Glomerular endothelial cell (primary cell): ENCODE measurements around the gene ELAC2. TPM values are rescaled to one million over a fixed set of nuclear protein-coding genes. Genes with fewer than 3 reads are reported as not detected.
"Not testable (repeated sequence)": the region's sequence is repeated elsewhere in the genome, so short reads cannot be mapped to it uniquely, and the experiment has no call there.

Source experiments
- DNase-seq: peaks from one replicate; pipeline ENCODE4 v3.0.0-alpha.2; 2011; ENCODE audit warnings: low read depth, low spot score; ENCODE audit errors: extremely low read depth
- total RNA-seq: library from RNA; depleted of rRNA; stranded (reverse); fragments of >200 nt; gene quantifications from 2 replicates; pipeline ENCODE4 v1.2.3, GENCODE V29; 2015

ELAC2 gene
- total RNA-seq, 1 donor from 2014 or later = 88.1 TPM

- no peak for DNase-seq
Observed at GRCh38 chr17:12993631-12994030, 24.2 kb downstream of the ELAC2 start.

DNA sequence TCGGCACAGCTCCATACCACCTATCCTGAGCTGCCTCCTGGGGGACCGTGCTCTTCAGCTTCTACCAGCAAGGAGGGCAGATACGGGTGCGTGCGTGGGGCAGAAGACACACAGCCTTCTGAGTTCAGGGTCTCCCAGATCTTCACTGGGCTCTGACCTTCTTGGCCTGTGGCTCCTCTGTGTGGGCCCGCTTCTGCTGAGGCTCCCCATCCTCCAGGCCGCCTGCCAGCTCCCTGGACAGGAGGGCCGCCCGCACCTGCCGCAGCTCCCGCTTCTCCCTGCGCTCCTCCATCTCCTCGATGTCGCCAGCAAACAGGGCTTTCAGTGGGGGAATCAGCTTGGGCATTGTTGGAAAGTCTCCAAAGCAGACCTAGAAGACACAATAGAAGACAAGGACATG is 25.2 kb downstream of the ELAC2 start:
- no peak for DNase-seq

GRCh38 chr17:12990926-12991325 is 26.9 kb downstream of the ELAC2 start:
- DNase-seq = no peak

DNA sequence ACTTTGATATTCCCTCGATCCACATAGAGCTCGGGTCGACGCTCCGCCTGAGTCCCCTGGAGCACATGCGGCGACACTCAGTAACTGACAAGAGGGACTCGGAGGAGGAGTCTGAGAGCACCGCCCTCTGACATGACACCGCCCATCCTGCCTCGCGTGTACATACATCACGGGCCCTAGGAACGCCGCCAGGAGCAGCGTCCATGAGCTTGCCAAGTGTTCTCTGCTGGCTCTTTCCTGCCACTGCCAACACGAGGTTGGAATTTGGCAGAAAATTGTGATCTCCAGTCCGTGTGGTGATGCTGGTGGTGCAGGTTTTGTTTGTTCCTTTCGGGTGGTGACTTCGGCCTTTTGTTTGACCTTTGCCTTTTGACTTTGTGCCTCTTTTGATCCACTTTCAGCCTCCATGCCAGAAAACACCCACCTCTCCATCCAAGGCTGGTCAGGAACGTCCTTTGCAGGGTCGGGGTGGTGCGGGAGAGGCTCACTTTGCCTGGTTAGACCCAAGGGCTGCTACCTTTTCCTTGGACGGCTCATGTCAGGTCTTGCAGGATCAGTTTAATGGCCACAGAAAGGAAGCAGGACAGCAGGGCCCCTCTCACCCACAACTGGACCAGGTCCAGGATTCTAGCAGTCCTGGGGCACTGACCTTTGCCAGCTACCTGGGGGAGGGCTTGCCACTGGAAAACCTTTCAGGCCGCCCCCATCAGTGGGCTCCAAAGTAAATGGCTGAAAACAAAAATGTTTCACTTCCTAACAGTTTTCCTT is 27.6 kb downstream of the ELAC2 start:
- no peak for DNase-seq

- no peak for DNase-seq
Observed at GRCh38 chr17:12987120-12987519, 30.7 kb downstream of the ELAC2 start.

GRCh38 chr17:12985431-12986293 is 32.2 kb downstream of the ELAC2 start:
- no peak for DNase-seq

DNA sequence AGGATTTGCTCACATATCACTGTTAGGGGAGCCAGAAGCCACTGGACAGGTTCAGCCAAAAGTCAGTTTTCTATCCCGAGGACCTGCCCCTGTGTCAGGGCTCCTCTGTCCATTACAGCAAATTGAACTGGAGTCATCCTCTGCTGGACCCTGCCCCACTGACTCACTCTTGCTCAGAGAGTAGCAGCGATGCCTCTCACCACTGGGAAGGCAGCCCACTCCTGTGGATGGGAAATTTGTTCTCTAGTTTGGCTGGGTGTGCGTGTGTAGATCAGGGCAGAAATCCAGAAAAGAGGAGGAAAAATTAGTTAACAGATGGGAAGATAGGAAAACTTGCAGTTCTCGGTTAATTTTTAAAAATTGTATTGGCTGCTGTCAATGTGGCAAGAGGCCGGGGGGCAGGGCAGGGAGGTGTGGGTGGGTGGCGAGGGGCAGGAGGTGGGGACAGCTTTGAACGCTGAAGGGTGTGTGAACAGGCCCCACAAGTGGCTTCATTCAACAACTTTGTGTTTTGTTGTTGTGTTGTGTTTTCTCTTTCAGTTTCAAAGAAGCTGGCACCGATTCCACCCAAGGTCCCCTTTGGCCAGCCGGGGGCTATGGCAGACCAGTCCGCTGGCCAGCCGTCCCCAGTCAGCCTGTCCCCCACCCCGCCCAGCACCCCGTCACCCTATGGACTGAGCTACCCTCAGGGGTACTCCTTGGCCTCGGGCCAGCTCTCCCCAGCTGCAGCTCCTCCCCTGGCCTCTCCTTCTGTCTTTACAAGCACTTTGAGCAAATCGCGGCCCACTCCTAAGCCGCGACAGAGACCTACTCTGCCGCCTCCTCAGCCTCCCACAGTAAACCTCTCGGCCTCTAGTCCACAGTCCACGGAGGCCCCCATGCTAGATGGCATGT is 33.6 kb downstream of the ELAC2 start:
- no peak for DNase-seq

GRCh38 chr17:12982224-12982623 is 35.6 kb downstream of the ELAC2 start:
- no peak for DNase-seq

DNA sequence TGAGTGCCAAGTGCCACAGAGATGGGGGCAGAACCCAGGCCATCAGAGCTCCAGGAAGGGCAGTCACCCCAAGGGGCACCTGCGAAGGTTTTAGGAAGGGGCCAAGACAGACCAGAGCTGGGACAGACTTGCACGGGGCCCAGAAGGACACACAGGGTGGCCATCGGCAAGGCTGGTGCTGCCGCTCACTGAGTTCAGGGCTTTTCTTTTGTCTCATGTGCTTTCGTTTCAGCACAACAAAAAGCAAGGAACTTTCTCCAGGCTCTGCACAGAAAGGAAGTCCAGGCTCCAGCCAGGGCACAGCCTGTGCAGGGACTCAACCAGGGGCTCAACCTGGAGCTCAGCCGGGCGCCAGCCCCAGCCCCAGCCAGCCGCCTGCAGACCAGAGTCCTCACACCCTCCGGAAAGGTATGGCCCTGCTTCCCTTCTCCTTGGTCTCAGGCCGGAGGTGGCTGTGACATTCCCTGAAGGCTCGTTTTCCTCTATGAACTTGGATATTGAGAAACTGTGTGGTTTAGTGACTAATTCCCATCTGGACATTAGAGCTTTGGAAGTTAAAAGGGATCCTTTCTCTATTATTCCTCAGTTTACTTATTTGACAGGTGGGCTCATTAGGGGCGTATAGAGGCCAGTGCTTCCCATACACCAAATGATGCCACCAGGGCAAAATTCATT is 37.9 kb downstream of the ELAC2 start:
- DNase-seq = no peak

DNA sequence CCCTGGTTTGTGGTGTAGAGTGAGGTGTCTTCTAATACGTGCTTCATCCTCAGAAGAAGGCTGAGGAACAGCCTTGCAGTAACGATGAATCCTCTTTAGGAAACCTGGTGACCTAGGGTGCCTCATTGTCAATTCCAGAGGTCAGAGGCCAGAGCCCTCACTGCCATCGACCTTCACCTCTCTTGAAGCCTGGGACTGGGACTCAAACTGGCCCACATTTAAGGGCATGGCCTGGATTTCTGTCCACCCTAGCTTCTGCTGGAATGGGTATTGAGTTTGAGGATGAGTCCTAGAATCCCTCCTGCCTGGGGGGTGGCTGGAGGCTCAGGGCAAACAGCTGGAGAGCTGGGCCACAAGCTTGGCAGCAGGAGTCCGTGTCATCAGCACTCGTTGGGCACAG is 38.6 kb downstream of the ELAC2 start:
- no peak for DNase-seq

DNA sequence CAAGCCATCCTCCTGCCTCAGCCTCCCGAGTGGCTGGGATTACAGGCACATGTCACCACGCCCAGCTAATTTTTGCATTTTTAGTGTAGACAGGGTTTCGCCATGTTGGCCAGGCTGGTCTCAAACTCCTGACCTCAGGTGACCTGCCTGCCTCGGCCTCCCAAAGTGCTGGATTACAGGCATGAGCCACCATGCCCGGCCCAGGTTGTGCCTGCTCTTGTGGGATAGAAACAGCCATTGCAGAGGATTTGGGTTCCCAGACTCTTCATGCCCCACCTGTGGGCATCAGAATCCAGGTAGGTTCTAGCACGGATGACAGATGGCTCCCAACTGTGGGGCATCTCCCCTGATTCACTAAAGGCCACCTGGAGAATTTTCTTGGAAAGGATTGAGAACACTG is 39.0 kb downstream of the ELAC2 start:
- DNase-seq = not testable (repeated sequence)

DNA sequence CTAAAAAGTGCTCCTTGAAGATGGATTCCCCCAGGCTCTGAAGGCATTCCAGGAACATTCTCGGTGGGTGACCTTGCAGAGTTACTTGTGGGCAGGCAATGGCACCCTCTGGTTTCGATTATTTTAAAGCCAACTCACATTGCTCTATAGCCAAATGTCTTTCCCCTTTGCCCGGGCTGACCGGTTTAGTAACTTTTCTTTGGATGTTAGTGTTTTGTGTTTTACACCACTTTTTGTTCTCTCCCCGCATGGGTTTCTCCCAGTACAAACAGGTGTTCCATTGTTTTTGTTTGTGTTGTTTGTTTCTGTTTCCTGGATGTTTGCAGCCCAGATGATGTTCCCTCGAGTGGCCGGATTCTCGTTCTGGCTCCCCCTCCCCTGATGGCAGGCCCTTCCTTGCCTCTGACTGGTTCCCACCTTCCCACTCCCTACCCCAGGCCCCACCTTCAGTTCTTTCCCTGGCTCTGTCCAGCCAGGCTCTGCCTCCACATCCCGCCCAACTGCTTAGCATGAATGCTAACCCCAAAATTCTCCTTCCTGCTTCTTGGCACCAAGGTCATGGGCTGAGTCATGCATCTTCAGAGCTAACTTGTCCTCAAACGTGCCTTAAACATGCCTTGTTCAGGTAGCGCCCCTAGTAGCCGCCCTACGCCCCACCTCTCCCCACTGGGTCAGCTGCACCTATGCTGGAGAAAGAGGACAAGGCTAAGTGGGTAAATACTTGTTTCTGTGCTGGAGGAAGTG is 40.6 kb downstream of the ELAC2 start:
- no peak for DNase-seq

DNA sequence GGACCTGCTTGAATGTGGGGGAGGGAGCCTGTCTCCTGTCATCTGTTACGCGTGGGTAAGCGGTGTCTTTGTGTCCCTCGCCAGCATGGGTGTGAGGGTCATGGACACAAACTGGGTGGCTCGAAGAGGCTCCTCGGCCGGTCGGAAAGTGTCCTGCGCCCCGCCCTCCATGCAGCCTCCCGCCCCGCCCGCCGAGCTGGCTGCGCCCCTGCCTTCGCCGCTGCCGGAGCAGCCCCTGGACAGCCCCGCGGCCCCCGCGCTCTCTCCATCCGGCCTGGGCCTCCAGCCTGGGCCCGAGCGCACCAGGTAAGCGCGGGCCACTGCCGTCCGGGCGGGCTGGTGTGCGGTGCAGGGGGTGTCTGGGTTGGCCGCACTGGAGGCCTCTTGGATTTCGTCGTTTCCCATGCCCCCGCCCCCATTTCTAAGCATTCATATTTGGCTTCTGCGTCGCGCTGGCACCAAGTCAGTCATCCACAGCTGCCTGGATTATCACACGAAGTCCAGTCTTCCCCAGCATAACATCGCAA is 43.8 kb downstream of the ELAC2 start:
- no peak for DNase-seq

DNA sequence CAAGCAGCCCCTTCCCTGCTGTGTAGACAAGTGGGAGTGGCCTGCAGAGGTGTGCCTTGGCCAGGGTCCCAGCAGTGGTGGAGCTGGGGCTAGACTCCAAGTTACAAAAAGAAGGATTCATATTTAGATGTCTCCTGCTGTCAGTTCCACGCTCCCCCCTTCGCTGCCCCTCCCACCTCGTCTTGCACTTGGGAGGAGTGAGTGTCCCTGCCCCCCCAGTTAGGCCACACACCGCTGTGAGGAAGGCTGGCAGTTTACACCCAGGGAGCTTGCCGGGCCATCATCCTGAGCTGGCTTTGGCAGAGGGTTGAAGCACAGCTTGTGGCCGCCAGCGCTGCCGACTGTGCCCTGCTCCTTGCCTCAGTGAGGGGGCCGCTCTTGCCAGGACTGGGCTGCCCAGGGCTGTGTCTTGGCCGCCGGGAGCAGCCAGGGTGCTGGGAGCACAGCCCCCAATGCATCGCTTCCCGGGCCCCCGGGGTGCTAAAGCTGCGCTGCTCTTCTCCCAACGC is 44.3 kb downstream of the ELAC2 start:
- DNase-seq = no peak

DNA sequence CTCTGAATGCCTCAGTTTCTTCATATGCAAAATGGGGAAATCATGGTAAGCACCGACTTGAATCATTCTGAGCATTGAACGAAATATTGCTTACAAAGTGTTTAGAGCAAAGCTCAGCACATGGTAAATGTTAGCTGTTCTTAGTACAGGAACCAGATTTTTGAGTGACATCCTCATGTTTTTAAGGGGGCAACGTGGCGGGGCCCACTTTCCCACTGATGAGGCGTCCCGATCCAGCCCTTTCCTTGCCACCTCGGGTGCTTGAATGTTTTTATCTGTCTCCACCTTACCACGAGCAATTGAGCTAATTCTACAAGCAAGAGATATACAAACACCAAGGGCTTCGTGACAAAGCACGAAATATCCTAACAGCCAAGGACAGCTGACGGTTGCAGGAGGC is 49.9 kb downstream of the ELAC2 start:
- DNase-seq = no peak

GRCh38 chr17:12966413-12966812 is 51.4 kb downstream of the ELAC2 start:
- DNase-seq = no peak

GRCh38 chr17:12965988-12966387 is 51.8 kb downstream of the ELAC2 start:
- no peak for DNase-seq

DNA sequence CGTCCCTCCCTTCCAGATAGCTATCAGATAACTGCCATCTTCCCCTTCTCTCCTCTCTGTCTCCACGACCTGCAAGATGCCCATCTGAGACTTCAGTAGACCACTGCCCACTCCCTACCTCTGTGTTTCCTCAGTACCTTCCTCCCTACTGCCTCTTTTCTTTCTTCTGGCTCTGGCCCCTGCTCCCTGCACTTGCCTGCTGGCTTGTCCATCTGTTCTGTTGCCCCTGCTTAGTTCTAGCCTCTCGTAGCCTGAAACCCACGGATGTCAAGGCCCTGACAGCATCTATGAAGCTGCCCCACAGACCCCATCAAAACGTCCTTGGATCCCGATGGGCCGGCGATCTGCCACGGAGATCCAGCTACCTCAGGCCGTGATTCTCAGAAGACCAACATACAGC is 53.0 kb downstream of the ELAC2 start:
- no peak for DNase-seq

GRCh38 chr17:12964162-12964561 is 53.7 kb downstream of the ELAC2 start:
- DNase-seq = no peak
